GM03348 (cell line): ENCODE measurements around the gene PTPRJ.
"Not testable (repeated sequence)": the region's sequence is repeated elsewhere in the genome, so short reads cannot be mapped to it uniquely, and the experiment has no call there.

Source experiments
- DNase-seq: peaks from one replicate; pipeline ENCODE4 v3.0.0; 2012; ENCODE audit warnings: low spot score

Gene PTPRJ

GRCh38 chr11:48018528-48019216 lies 38.3 kb downstream of the PTPRJ start:
- DNase-seq: no peak

DNA sequence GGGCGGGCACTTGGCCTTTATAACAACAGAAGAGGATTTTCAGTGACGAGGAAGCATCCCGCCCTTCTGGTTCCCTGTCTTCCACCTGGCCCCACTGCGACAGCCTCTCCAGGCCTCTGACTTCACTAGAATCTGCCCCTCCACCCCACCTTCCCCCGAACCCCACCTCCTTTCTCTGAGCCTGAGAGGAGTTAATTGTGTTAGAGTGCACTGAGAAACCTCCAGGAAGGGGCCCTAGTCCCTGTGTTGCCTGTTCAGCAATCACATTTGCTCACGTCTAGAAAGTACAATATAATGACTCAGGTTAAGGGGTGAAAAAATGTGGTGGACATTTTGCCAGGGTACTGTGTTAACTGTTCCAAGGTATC lies 38.8 kb downstream of the PTPRJ start:
- no peak for DNase-seq

GRCh38 chr11:48019595-48019994 lies 39.2 kb downstream of the PTPRJ start:
- DNase-seq: no peak

DNA sequence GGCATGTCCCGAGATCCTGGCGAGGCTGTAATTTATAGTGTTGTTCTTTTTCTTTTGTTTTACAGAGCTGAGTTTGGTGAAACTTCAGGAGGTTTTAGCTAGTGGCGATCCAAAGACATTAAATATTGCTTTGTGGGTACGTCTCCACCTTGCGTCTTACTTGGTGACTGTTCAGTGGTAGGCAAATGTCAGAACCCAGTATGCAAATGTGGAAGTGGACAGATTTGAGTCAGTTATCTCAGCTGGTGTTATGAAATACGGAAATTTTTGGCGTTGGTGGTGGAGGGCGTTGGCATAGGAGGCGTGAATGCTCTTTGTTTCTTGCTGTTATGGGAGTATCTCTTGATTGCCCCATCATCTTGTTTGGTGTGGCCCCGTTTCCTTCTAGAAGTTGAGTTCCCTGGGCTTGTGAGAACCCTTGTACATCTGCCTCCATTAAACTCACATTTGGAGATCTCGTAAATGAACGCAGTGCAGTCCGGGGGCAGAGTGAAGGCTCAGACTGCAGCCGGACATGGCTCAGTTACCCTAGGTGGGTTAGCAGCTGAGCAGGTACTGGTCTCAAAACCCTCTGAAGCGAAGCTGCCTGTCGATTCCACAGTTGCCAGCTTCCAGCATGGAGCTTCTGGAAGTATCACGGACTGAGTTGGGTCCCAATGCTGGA lies 39.9 kb downstream of the PTPRJ start:
- no peak for DNase-seq

- DNase-seq: not testable (repeated sequence)
Measured at GRCh38 chr11:48021201-48021820, 41.0 kb downstream of the PTPRJ start.

GRCh38 chr11:48022445-48022844 lies 42.1 kb downstream of the PTPRJ start:
- no peak for DNase-seq

DNA sequence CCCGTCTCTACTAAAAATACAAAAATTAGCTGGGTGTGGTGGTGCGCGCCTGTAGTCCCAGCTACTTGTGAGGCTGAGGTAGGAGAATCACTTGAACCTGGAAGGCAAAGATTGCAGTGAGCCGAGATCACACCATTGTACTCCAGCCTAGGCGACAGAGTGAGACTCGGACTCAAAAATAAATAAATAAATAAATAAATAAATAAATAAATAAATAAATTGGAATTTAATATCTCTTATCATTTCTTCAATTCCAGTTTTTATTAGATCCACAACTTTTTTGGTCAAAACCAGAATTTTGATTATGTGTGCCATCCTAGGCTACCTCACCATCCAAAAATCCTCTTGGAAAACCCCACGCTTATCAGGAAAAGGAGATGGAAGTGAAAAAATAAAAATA lies 43.2 kb downstream of the PTPRJ start:
- DNase-seq: not testable (repeated sequence)

DNA sequence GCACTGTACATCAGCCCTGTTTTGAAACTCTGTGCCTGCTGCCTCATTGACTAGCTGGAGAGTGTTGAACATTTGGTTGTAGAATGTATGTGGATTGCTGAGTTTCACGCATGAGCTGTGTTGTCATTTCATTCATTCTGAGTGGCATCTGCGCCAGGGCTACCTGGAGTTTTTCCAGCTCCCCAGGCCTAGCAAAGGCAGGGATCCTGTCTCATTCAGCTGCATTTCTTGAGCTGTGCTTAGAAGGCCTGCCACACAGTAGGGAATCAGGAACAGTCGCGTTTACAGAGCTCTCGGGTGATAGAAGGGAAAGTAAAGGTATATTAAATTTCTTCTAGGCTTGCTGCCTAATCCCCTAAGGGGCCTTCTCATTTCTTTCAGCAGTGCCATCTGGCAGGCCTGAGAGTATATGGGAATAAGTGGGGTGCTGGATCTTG lies 44.3 kb downstream of the PTPRJ start:
- DNase-seq: no peak

DNA sequence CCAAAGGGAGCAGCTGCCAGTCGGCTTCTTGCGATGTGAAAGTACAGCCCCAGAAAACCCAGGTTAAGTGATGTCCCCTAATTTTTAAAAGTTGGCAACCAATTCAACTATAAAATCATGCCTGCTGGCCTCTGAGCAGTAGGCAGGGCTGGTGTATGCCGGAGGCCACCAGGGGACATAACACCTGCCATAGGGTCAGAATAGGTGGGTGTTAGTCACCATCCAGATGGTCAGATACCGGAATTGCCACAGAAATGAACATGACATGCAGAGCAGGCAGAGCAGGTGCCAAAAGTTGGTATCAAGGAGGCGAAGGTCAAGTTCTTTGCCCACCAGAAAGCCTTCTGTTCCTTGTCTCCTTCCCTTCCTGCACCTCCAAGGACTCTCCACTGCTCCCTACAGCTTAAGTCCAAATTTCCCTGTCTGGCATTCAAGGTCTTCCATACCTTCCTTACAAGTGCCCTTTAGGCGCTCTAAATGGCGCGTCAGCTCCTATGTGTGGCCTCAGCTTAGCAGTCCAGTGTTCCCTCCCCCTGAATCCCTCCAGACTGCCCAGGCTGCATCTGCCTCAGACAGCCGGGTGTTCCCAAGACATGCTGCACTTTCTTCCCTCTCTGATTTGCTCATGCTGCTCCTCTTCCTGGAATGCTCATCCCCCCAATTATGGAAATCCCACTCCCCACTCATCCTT lies 45.1 kb downstream of the PTPRJ start:
- no peak for DNase-seq

DNA sequence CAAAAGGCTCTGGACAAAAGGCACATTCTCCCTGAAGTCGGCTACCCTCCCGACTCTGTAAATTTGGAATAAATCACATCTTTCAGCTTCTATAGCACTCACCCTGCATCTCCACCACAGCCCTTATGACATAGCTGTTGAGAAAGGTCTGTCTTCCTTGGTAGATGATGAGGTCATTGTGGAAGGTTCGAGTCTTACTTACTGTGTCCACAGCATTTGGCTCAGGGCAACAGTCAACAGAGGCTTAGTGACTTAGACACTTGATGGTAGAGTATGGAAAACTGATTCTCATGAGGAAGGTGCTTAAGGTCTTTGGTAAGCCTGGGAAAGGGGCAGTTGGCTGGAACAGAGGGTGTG lies 45.6 kb downstream of the PTPRJ start:
- DNase-seq: no peak

DNA sequence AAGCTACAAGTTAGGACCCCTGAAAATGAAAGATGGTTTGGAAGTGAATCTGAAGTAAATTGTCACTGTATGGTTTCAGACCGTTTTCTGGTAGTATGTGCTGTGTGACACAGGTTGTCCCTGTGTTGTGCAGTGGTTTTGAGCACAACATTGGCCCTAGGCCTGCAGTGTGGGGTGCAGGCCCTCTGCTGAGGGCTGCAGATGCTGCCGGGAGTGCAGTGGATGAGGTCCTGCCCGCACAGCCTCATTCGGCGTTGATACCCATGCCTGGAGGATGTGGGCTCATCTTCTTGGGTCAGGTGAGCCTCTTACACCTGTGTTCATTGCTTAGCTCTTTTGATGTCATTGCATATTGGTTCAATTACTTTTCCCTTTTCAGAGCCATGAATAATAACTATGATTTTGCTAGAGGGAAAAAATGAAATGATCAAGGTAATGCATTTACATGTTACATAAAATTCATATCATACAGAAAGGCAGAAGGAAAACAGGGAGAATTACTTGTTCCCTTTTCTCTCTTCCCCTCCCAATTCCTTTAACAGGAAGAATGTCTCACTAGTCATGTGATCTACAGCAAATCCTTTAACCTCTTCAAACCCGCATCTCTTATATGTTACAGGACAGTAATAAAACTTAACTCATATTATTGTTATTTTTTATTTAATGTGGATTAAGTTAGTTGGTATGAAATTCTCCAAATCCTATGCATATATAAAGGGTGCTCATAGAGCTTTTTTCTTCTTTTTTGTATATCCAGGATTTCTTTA lies 48.7 kb downstream of the PTPRJ start:
- no peak for DNase-seq

DNA sequence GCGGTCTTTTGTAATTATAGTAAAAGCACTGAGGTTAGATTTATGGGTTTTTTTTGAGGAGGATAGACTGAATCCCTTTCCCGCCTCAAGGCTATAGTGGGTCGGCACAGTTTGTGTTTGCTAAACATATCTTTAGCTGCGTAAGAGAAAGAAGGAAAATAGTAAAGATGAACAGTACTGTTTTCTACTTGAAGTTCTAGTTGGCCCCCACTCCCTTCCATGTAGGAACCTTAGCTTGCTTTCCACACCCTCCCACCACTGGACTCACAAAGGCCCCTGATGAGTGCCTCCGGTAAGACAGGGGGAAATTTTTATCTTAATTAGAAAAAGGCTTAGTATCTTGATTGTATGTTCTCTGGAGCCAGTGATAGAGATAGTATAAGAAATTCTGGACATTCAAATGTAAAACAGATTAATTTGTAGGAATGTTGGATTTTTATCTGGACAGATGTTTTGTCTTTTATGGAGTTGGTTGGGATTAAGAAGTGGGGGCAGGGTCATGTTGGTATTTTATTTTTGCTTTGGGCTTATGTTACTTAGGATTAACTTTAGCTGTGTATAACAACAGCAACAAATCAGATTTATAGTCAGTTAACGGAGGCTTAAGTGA lies 49.4 kb downstream of the PTPRJ start:
- DNase-seq: no peak

- no peak for DNase-seq
Measured at GRCh38 chr11:48031602-48032001, 51.2 kb downstream of the PTPRJ start.

GRCh38 chr11:48032721-48033120 lies 52.4 kb downstream of the PTPRJ start:
- DNase-seq: no peak

GRCh38 chr11:48033918-48034341 lies 53.6 kb downstream of the PTPRJ start:
- DNase-seq: no peak

DNA sequence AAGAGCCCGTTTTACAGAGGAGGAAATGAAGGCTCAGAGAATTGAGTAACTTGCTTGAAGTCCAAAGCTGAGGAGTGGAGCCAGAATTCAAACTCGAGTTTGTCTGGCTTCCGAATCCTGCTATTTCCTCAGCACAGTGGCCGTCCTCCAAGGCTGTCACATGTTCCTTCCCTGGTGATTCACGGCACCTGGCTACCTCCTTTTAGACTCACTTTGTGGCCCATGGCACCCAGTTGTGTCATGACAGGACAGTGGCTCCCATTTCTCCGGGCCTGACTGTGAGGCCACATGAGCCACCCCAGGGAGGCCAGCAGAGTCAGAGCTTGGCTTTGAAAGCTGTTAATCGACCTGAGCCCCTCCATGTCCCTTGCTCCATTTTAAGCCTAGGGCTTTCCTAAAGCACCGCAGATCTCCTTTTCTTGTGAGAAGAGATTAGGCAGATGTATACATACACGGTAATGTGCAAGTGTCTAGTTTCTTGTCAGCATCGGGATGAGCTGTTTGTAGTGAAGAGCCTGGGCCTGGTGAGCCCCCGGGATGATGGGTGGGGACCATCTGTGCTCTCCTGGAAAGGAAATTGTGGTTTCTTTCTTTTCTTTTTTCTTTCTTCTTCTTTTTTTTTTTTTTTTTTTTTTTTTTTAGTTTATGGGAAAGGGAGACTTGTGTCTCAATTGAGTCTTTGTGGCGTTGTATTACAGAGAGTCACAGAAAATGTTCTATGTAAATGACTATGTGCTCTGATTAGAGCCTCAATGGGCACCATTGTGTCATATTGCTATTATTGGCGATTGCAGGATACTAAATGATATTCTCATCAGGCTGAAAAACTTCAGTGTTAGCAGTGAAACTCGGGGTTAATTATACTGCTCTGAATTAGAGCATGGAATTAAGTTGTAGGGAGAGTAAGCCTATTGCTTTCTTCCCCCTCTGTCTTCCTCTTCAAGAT lies 54.8 kb downstream of the PTPRJ start:
- no peak for DNase-seq

DNA sequence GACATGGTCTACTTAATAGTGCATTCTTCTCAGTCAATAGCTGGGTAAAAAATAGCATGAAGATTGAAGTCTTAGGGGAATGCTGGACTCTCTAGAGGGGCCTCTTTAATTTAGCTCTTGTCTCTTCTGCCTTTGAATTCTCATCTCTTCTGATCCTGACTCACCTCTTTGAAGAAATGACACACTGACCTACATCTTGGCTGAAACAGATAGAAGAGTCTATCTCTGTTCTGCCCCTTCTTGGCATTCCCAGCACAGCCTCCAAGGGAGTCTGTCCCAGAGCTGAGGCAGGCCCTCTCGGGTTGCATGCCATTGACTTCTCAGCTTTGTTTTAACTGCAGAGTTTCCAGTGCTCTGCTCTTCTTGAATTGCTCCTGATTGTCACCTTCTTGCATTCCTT lies 55.7 kb downstream of the PTPRJ start:
- no peak for DNase-seq

- no peak for DNase-seq
Measured at GRCh38 chr11:48036466-48036865, 56.1 kb downstream of the PTPRJ start.

DNA sequence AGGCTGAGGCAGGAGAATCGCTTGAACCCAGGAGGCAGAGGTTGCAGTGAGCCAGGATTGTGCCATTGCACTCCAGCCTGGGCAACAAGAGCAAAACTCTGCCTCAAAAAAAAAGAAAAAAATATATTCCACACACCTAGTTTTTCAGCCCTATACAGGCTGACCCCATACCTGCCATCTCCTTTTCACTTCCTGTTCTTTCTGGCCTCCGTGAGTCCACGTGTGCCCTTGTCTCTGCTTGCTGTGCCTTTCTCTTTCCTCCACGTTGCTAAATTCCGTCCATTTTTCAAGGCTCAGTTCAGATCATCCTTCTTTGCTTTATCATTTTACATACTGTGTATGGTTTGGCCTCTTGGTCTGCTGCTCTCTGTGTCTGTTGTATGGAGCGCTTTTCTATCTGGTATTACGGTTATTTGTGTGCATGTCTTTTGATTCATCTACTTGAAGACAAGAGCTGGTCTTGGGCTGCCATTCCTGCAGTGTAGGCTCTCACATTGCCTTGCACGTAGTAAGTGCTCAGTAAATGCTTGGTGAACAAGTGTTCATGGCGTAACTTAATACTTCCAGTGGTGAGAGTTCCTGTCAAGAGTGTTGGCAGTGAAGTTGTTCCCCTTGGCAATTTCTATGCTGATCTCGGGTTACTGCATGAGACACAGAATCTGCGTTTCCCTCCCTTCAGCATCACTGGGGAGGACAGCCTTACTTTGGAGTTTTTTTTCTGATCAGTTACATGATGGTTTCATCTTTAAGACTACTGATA lies 57.5 kb downstream of the PTPRJ start:
- DNase-seq: no peak
